ENCODE data around the gene TNNC2. TPM values are rescaled to one million over a fixed set of nuclear protein-coding genes. Genes with fewer than 3 reads are reported as not detected.

The TNNC2 gene
- total RNA-seq, 1 experiment from 2014 or later = not detected

GRCh38 chr20:45857882-45858216, 30.7 kb upstream of the TNNC2 start:
- Mint-ChIP-seq H3K4me1 (ENCODE audit: low read depth, unreplicated experiment) (peaks cover 19% of the 10 kb centered on the region), H3K4me3 (ENCODE audit: unreplicated experiment) (peak overlapping the region; percentile 95), H3K9me3 (ENCODE audit: unreplicated experiment) (no peaks in the 10 kb centered on the region), H3K36me3 (ENCODE audit: insufficient read depth, unreplicated experiment) (peaks cover 22% of the 10 kb centered on the region), H3K27ac (ENCODE audit: unreplicated experiment) (peak overlapping the region; percentile 85), H3K27me3 (ENCODE audit: insufficient read depth, unreplicated experiment) (no peaks in the 10 kb centered on the region)
- H3K27me3 ChIP-seq (replicated peaks; ENCODE audit: control insufficient read depth, insufficient read depth, low read length) = no peaks in the 10 kb centered on the region
- peak overlapping the region; percentile 65 for H3K4me3 ChIP-seq (ENCODE audit: low read depth, low read length)
- DNase-seq = no peak
- no peaks in the 10 kb centered on the region for H3K9me3 ChIP-seq
- TF ChIP-seq, protein P1, sequence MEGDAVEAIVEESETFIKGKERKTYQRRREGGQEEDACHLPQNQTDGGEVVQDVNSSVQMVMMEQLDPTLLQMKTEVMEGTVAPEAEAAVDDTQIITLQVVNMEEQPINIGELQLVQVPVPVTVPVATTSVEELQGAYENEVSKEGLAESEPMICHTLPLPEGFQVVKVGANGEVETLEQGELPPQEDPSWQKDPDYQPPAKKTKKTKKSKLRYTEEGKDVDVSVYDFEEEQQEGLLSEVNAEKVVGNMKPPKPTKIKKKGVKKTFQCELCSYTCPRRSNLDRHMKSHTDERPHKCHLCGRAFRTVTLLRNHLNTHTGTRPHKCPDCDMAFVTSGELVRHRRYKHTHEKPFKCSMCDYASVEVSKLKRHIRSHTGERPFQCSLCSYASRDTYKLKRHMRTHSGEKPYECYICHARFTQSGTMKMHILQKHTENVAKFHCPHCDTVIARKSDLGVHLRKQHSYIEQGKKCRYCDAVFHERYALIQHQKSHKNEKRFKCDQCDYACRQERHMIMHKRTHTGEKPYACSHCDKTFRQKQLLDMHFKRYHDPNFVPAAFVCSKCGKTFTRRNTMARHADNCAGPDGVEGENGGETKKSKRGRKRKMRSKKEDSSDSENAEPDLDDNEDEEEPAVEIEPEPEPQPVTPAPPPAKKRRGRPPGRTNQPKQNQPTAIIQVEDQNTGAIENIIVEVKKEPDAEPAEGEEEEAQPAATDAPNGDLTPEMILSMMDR (IDR thresholded peaks at IDR 0.05; ENCODE audit: insufficient read depth in 1 of 2, low read depth in 1 of 2, low read length in 1 of 2, severe bottlenecking in 1 of 2, unreplicated experiment in 1 of 2) = no peak
- H3K36me3 ChIP-seq (ENCODE audit: control insufficient read depth, insufficient read depth, low read length) = no peaks in the 10 kb centered on the region
- peaks cover 17% of the 10 kb centered on the region for H3K4me1 ChIP-seq
- BruUV-seq (replicated peaks) = no TSS peak
- ChIA-PET CTCF (interaction anchor here (0.6 to 1.3 kb wide), 2 partner anchors 87 to 562 kb away, joined by 4 read pairs; no protein-coding TSS in a partner anchor), POLR2A (interaction anchor here (1.2 to 1.7 kb wide), 2 partner anchors 77 to 115 kb away, joined by 3 to 5 read pairs; partner anchors contain the start of genes PCIF1 and ZNF335)
- intact Hi-C loops (cut with micrococcal nuclease; ENCODE audit: unreplicated experiment) = loop anchor here (1.0 kb wide), 6 partner anchors 23 to 443 kb away; partner anchors contain the start of genes SNX21, UBE2C and ZSWIM1

DNA sequence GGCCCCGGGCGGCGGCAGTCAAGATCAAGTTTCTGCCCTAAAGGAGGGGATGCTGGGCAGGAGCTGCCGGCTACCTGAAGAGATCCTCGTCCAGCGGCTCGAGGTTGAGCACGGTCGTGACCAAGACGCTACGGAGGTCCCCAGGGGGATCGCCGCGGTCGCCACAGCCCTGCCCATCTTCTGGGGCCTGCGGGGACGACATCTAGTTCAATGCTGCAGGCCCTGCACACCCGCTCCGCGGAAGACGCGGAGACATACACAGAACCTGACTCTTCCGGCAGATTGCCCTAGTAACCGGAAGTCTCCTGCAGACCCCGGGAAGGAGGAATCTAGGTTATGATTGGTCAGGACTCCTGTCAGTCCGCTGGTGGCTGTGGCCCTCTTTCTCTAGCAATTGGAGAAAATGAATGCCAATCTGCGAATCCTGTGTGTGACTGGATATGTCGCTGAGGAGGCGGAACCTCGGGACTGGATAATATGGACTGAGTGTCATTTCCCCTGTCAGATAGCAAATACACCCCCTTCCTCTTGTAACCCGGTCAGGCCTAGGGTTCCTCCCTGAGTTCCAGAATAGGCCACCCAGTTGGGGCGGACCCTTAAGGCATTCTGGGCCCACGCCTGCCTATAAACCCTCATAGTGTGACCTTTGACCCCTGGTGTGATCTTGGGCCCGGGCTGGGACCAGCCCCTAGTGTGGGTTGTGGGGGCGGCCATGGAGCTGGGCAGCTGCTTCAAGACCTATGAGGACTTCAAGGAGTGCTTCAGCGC, 30.2 kb upstream of the TNNC2 start, which contains the start of the genes ACOT8 and ZSWIM3:
TSS of gene ACOT8 (minus strand) at position 279 of the 768 bp plus-strand sequence. CDS start at position 202, 77 bp downstream.
TSS of gene ZSWIM3 (plus strand) at position 501 of the 768 bp plus-strand sequence. CDS start at position 713, 212 bp downstream.
- H3K9me3 Mint-ChIP-seq (ENCODE audit: unreplicated experiment) = no peaks in the 10 kb centered on the region
- H3K27me3 Mint-ChIP-seq (ENCODE audit: insufficient read depth, unreplicated experiment) = no peaks in the 10 kb centered on the region
- no peaks in the 10 kb centered on the region for H3K36me3 ChIP-seq (ENCODE audit: control insufficient read depth, insufficient read depth, low read length)
- H3K4me3 ChIP-seq (ENCODE audit: low read depth, low read length) = peak within 1 kb of the TSS; percentile 65
- peak; percentile 100 for DNase-seq
- H3K4me1 Mint-ChIP-seq (ENCODE audit: low read depth, unreplicated experiment) = peaks cover 19% of the 10 kb centered on the region
- peaks cover 17% of the 10 kb centered on the region for H3K4me1 ChIP-seq
- CTCF ChIA-PET = interaction anchor here (0.6 to 1.3 kb wide), 4 partner anchors 33 to 562 kb away, joined by 3 to 4 read pairs (median 4); partner anchors contain the start of genes CTSA and NEURL2
- H3K36me3 Mint-ChIP-seq (ENCODE audit: insufficient read depth, unreplicated experiment) = peaks cover 23% of the 10 kb centered on the region
- no TSS peak for BruUV-seq (replicated peaks)
- TF ChIP-seq, protein P1 (IDR thresholded peaks at IDR 0.05; ENCODE audit: insufficient read depth in 1 of 2, low read depth in 1 of 2, low read length in 1 of 2, severe bottlenecking in 1 of 2, unreplicated experiment in 1 of 2) = no peak
- H3K27ac Mint-ChIP-seq (ENCODE audit: unreplicated experiment) = peak within 1 kb of the TSS; percentile 85
- intact Hi-C loops (cut with micrococcal nuclease; ENCODE audit: unreplicated experiment) = loop anchor here (1.0 kb wide), 6 partner anchors 24 to 442 kb away; partner anchors contain the start of genes SNX21, UBE2C and ZSWIM1
- H3K4me3 Mint-ChIP-seq (ENCODE audit: unreplicated experiment) = peak within 1 kb of the TSS; percentile 95
- H3K9me3 ChIP-seq = no peaks in the 10 kb centered on the region
- no peaks in the 10 kb centered on the region for H3K27me3 ChIP-seq (replicated peaks; ENCODE audit: control insufficient read depth, insufficient read depth, low read length)
- POLR2A ChIA-PET = interaction anchor here (0.6 to 1.7 kb wide), 5 partner anchors 24 to 309 kb away, joined by 3 to 7 read pairs (median 4); partner anchors contain the start of genes PCIF1, SNX21 and ZNF335

GRCh38 chr20:45853484-45853883, 26.4 kb upstream of the TNNC2 start:
- CTCF ChIA-PET = no interaction called here
- no peak overlapping the region for H3K4me3 Mint-ChIP-seq (ENCODE audit: unreplicated experiment)

More at GRCh38 chr20:45853484-45853883, 26.4 kb upstream of the TNNC2 start:
- H3K4me1 Mint-ChIP-seq (ENCODE audit: low read depth, unreplicated experiment) = peaks cover 6% of the 10 kb centered on the region
- Histone ChIP-seq H3K4me1 (peaks cover 11% of the 10 kb centered on the region), H3K4me3 (ENCODE audit: low read depth, low read length) (no peak overlapping the region), H3K27me3 (replicated peaks; ENCODE audit: control insufficient read depth, insufficient read depth, low read length) (no peaks in the 10 kb centered on the region), H3K9me3 (no peaks in the 10 kb centered on the region), H3K36me3 (ENCODE audit: control insufficient read depth, insufficient read depth, low read length) (no peaks in the 10 kb centered on the region)
- BruUV-seq (replicated peaks) = no TSS peak
- TF ChIP-seq, protein P1 (IDR thresholded peaks at IDR 0.05; ENCODE audit: insufficient read depth in 1 of 2, low read depth in 1 of 2, low read length in 1 of 2, severe bottlenecking in 1 of 2, unreplicated experiment in 1 of 2) = no peak
- POLR2A ChIA-PET = no interaction called here
- no peak for DNase-seq
- no peaks in the 10 kb centered on the region for H3K9me3 Mint-ChIP-seq (ENCODE audit: unreplicated experiment)
- no peaks in the 10 kb centered on the region for H3K27me3 Mint-ChIP-seq (ENCODE audit: insufficient read depth, unreplicated experiment)
- H3K36me3 Mint-ChIP-seq (ENCODE audit: insufficient read depth, unreplicated experiment) = peaks cover 26% of the 10 kb centered on the region
- intact Hi-C loops (cut with micrococcal nuclease; ENCODE audit: unreplicated experiment) = no loop called here
- H3K27ac Mint-ChIP-seq (ENCODE audit: unreplicated experiment) = no peak overlapping the region

Data from Caco-2 (cell line).